Activated T-cell treated with anti-CD3 and anti-CD28 coated beads for 24 hours (primary cell): ENCODE data around the gene SELENOF.
"Not testable (repeated sequence)": the region's sequence is repeated elsewhere in the genome, so short reads cannot be mapped to it uniquely, and the experiment has no call there.

Experiments used
- DNase-seq: peaks from one replicate; pipeline ENCODE4 v3.0.0-alpha.2; 2020; ENCODE audit warnings: low read depth

Gene SELENOF

DNA sequence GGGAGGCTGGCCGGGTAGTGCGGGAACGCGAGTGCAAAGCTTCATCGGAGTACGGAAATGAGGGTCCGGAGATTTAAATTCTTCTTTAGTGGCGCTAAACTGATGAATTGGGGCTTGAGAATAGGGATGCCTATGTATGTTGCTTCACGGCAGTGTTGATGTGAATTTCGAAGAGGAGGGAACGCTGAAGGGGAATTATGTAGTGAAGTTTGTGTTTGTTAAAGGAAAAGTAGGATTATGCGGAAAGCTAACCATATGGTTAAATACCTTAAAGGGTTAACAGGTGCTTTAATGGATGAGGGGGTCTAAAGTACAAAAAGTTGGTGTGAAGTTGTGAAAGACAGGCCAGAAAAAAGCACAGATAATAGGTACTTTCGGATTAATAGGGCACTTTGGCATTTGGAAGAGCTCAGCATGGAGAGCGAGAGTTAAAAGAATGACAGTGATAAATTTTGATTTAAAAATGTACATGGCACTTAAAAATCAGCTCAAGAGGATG, 1.9 kb upstream of the SELENOF start:
- DNase-seq: no peak

DNA sequence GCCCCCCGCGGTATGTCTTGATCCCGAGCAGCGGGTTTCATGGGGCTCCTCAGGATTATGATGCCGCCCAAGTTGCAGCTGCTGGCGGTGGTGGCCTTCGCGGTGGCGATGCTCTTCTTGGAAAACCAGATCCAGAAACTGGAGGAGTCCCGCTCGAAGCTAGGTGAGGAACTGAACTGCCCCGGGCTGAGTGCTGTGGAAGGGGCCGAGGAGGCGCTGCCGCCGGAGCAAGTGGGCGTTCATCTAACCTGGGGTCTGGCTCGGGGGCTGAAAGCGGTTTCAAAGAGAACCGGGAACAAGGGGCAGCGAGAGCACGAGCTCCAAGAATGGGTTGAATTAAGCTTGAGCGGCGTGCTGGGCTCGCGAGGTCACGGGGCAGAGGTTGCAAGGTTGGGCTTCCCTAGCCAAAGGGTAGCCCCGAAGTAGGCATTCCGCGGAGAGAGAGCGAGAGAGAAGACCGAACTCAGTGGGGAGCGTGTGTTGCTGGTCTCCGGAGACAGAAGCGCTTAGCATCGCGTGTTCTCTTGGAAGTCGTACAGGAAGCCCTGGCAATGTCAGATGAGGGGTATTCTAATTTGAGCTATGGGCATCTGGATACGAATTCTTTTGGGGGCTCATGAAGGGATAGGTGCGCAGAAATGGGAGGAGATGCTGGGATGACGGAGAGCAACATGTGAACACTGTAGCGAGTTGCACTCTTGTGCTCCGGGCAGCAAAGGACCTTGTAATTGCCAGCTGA, 1.2 kb upstream of the SELENOF start:
- peak; percentile 39 for DNase-seq

DNA sequence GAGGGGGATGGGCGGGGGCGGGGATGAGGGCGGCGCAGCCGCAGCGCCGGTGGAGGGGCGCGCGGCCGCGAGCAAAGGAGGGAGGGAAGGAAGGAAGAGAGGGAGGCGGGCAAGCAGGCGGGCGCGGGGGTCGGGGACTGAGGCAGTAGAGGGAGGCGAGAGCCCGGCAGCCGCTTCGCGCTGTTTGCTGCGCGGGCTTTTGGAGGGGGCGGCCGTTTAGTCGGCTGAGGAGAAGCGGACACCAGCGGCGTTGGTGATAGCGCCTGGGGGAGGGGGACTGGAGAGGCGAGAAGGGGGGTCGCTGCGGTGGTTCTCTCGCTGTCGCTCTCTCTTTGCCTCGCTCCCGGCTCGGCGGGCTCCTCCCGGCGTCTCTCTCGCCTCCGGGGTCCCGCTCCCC, 673 bp upstream of the SELENOF start, which contains the start of gene HS2ST1:
Gene HS2ST1 (plus strand): TSS at position 35 of the 397 bp plus-strand sequence.
- no peak for DNase-seq

DNA sequence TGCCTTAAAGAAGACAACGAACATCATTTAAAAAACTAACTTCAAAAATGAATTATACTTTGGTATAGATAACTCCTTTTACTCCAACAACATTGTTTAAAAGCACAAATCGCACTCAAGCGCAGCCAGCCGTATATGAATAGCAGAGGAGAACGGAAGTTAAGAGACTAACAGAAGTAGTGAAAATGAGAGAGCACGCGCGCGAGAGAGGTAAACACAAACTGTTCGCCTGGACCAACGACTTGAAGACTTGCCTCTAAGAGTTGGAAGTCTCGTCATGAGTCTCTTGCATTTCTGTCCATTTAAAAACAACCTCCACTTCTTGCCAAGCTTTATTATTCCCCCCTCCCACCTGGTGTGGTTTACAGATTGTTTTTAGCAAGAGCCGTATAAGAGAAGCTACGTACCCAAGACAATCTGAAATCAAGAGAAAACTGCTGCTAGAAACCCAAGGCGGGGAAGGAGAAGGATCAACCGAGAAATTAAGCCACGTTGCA, 479 bp downstream of the SELENOF start:
- peak; percentile 11 for DNase-seq

DNA sequence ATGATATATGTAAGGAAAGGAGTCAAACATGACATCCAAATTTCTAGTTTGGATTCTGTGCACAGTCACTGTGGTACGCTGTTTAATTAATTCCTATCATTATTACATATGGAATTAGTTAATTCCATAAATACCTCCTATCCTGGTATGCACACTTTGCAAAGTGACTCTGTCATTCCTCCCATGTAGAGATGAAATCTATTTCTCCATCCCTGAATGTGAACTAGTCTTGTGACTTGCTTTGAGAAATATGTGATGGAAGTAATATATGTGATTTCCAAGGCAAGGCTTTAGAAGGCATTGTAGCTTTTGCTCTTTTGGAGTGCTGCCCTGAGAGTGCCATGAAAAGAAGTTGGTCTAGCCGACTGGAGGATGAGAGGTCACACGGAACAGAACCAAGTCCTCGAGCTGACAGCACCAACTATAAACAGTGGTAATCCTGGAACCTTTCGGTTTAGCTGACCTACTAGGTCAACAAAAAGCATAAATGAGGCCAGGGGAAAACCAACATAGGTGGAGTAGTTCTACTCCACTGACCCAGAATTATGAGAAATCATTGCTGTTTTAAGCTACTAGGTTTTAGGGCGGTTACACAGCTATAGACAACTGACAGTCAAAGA, 1.5 kb downstream of the SELENOF start:
- DNase-seq: no peak

DNA sequence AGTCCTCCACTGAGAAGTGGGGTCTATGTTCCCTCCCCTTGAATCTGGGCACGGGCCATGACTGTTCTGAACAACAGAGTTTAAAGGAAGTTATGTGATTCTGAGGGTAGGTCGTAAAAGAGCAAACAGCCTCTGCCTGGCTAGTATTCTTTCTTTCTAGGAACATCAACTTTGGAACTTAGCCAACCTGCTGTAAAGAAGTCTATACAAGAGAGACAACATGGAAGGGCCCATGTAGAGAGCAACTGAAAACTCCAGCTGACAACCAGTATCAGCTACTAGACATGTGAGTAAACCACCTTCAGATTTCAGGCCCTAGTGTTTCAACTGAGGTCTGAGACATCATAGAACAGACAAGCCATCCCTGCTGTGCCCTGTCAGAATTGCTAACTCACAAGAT, 7.5 kb downstream of the SELENOF start:
- no peak for DNase-seq

DNA sequence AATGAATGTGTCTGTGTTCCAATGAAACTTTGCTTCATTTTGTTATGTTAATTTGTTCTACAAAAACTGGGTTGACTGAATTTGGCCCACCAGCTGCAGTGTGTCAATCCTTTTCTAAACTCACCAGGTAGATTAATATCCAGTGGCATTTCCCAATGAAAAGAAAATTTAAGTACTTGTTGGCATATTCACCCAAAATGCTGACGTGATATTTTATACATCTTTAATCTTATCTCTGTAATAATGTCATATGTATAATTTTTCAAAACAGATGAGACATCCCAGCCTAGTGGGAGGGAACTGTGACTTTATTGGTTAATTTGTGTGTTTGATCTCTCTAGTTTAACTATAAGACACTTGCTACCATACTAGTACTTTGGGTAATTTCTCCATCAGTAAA, 8.1 kb downstream of the SELENOF start:
- no peak for DNase-seq

DNA sequence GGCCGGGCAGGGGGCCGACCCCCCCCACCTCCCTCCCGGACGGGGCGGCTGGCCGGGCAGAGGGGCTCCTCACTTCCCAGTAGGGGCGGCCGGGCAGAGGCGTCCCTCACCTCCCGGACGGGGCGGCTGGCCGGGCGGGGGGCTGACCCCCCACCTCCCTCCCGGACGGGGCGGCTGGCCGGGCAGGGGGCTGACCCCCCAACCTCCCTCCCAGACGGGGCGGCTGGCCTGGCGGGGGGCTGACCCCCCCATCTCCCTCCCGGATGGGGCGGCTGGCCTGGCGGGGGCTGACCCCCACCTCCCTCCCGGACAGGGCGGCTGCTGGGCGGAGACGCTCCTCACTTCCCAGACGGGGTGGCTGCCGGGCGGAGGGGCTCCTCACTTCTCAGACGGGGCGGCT, 14.5 kb downstream of the SELENOF start:
- not testable (repeated sequence) for DNase-seq

DNA sequence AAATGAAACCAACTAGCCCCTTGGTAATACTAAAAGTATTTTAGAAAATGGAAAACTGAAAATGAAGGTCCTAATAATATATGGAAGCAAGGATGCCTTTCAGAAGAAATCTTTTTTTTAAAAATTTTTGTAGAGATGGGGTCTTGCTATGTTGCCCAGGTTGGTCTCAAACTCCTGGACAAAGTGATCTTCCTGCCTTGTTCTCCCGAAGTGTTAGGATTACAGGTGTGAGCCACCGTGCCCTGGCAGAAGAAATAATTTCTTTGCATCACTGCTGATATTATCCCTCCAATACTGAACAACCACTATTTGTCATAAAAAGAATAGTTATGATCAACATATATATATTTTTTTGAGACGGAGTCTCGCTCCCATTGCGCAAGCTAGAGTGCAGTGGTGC, 25.6 kb downstream of the SELENOF start:
- no peak for DNase-seq

DNA sequence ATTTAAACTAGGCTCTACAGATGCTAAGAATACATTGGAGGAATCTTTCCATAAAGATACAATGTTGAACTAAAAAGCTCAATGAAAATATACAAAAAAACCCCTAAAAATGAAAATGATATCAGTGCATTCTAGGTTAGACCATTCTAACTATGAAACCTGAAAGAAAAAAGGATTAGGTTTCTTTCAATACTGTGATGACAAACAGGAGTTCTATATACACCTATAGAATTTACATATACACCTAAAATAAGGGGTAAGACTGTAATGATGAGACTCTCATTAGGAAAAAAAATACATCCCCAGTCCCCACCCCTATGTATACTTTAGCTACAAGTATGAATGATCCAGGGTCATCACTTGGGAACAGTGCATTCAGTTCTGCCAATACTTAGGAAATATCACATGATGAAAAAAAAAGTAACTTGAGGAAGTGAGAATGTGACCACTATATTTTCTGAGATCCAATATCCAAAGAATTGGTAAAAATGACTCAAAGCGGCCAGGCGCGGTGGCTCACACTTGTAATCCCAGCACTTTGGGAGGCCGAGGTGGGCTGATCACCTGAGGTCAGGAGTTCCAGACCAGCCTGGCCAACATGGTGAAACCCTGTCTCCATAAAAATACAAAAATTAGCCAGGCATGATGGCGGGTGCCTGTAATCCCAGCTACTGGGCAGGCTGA, 26.3 kb downstream of the SELENOF start:
- no peak for DNase-seq

DNA sequence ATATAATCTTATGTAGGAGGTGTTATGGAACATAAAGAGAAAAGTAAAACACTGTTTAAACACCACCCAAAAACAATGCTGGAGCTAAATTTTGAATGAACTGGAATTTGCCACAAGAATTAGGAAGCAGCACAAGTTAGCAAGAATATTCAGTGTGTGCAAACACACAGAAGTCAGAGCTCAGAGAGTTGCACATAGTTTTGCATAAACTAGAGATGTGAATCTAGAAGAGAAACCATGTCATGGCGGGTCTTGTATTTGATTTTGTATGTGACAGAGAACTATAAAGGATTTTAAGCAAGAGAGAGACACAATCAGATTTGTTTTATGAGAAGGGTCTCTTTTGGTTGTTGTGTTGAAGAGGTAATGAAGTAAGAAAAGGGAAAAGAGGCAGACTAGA, 38.2 kb downstream of the SELENOF start:
- no peak for DNase-seq

DNA sequence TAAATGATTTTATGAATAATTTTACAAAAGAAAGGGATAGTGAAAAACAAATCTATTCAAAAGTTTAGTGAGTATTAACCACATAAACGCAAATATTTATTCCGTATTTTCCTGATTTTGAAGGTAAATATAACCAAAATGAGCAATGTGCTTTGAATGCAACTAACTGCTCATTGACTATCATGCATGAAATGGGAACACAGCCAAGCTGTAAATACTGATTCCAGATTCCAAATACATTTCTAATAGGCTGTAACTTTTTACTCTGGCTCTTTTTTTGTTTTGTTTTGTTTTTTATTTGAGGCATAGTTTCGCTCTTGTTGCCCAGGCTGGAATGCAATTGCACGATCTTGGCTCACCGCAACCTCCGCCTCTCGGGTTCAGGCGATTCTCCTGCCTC, 41.8 kb downstream of the SELENOF start:
- no peak for DNase-seq

DNA sequence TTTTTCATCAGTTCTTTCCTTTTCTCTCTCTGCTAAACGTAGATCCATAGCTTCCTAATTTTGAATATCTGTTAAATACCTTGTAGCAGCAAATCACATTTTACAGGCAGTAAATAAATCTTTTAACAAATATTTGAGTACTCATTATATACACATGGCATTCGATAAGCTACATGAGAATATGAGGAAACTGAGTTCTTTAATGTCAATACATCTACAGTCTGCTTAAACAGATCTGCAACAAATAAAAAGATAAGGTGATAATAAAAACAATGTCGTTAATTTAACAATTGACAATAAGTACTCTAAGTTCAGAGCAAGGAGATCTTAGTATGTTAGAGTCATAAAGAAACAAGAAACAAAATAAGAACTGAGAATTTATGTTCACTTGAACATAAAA, 42.9 kb downstream of the SELENOF start:
- DNase-seq: no peak

DNA sequence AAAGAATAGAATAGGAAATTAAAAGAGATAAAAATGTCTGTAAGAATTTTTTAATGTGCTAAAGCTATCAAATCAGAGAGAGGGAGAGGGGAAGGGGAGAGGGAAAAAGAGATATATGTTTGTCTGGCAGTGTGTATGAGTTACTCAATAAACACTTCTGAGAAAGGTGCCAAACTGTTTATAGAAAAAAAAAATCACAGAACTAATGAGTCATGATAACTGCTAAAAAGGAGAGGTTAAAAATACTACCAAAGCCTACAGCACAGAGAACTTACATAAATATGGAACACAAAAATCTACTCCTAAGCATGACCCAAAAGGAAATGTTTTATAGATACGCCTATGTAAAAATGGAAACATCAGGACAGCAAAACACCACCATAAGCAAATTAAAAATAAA, 45.4 kb downstream of the SELENOF start:
- DNase-seq: no peak

DNA sequence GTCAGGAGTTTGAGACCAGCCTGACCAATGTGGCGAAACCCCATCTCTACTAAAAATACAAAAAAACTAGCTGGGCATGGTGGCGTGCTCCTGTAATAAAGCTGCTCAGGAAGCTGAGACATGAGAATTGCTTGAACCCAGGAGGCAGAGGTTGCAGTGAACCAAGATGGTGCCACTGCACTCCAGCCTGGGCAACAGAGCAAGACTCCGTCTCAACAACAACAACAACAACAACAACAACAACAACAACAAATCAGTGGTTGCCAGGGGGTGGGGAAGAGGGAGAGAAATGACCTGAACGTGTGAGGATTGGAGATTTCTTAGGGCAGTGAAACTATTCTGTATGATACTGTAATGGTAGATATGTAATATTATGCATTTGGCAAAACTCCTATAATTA, 46.6 kb downstream of the SELENOF start:
- DNase-seq: not testable (repeated sequence)

DNA sequence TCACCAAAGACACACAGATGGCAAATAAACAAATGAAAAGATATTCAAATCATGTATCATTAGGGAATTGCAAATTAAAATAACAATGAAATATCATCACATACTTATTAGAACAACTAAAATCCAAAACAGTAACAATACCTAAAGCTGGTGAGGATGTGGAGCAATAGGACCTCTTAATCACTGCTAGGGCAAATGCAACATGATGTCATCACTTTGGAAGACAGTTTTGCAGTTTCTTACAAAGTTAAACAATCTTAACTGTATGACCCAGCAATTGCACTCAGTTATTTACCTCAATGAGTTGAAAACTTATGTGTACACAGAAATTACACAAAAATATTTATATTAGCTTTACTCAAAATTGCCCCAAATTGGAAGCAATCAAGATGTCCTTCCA, 47.3 kb downstream of the SELENOF start:
- no peak for DNase-seq

DNA sequence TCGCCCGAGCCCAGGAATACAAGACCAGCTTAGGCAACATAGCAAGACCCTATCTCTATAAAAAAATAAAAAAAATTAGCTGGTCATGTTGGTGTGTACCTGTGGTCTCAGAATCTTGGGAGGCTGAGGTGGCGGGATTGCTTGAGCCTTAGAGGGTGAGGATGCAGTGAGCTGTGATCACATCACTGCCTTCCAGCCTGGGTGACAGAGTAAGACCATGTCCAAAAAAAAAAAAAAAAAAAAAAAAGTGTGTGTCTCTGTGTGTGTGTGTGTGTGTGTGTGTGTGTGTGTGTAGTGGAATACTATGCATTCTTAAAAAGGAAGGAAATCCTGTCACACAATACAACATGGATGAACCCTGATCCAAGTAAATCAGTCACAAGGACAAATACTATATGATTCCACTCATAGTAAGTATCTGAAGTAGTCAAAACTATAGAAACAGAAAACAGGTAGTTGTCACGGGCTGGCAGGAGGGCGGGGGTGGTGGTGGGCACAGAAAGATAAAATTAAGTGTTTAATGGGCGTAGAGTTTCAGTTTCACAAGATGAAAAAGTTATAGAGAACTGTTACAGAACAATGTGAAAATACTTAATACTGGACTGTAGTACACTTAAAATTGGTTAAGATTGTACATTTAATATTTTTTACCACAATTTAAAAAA, 47.8 kb downstream of the SELENOF start:
- no peak for DNase-seq

DNA sequence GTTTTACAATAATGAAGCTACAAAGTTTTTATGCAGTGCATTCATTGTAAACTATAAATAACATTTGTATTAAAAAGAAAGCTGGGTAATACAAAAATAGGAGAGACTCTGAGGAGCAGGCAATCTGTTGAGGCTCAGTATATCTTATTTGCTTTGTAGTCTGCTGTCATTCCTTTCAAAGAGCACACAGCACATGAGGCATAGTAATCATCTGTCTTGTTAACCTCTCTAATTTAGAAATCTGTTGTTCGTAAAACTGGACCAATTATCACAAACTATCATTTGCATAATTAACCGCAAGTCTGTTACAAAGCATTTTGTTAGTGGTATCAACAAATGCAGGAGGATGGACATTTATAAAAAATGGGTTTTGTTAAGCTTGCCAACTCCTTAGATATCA, 51.0 kb downstream of the SELENOF start:
- no peak for DNase-seq

DNA sequence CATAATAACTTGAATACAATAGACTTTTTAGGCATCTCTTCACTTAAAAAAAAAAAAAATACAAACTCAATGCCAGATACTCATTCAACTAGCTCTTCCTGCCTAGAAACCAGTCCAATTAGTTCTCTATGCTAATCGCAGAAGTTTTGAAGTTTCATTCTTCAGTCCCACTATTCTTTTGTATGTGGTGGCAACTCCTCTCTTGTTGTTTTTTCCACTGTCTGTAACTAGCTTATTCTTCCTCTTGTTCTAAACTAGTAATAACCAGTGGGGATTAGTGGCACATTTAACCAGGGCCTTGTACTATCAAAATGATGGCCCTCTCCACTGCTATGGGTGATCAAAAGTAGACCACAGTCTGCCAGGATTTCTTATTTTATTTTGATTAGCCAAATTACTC, 52.5 kb downstream of the SELENOF start:
- no peak for DNase-seq

DNA sequence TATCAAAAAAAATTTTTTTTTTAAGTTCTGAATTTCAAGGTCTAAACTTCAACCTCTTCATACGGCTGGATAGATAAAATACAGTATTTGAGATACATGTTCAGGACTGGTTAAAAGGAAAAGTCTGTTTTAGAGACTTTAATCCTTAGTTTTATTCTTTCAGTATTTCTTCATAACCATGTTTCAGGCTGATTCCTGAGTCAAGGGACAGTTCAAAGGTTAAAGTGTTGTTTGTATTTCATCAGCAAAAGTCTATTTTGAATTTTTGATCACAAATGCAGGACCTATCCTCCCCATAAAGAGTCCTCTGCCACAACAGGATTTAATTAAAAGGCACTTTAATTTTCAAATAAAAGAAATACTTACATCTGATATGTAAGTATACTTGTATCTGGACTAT, 53.5 kb downstream of the SELENOF start:
- no peak for DNase-seq

DNA sequence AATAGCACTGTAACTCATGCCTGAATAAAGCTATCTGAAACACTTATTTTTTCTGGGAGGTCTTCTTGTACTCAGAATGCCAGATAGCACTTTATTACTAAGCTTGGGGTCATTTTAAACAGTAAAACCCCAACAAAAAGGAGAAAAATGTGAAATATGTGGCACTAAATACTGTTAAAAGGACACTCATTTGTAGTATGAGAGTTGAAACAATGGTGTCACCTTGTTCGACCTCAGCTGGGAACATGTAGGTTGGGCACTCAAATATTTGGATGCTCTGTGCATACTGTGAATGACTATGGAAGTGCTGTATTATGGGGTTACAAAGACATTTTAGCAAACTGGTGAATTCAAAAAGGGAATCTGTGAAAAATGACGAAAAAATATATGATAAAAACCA, 53.9 kb downstream of the SELENOF start:
- DNase-seq: no peak

DNA sequence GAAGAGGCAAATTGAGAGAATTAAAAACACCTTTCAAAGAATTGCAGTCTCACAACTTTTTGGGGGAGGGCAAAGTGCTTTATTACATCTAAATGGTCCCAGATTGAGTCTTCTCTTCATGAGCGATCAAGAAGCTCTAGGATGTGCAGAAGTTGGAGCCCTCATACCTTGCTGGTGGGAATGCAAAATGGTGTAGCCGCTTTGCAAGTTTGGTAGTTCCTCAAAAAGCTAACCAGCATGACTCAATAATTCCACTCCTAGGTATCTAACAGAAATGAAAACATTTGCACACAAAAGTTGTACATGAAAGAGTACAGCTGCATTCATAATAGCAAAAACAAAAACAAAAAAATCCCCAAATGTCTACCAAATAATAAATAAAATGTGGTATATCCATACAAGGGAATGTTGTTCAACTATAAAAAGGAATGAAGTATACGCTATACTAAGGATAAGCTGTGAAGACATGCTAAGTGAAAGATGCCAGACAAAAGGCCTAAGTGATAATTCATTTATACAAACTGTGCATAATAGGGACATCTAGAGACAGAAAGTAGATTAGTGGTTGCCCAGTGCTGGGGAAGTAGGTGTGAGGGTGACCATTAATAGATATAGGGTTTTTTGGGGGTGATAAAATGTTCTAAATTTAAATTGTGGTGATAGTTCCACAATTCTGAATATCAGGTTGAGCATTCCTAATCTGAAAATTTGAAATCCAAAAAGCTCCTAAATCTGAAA, 55.2 kb downstream of the SELENOF start:
- no peak for DNase-seq
